Body of pancreas (tissue), 4 donors: ENCODE measurements around the gene TINAGL1.

Experiments
- CTCF ChIP-seq, 7 experiments: fragments of 450-650 bp in 4 of 7; fragments of 200-600 bp in 3 of 7; sonication (generic) in 3 of 7; IDR thresholded peaks; one replicate each; pipeline ENCODE4 v1.5.1; 2016 to 2019; ENCODE audit warnings: antibody characterized with exemption in 7 of 7
- POLR2A ChIP-seq, 3 donors: fragments of 450-650 bp; IDR thresholded peaks; one replicate each; pipeline ENCODE4 v1.6.1; 2016; ENCODE audit warnings: antibody characterized with exemption in 3 of 3, mild to moderate bottlenecking in 2 of 3

- TF ChIP-seq CTCF (IDR thresholded peaks at IDR 0.05) (no peak), POLR2A (IDR thresholded peaks at IDR 0.05) (no peak)
These were observed 7.0 kb downstream of the TINAGL1 start for GRCh38 chr1:31583082-31583994.
